ENCODE data around the gene POLR3E. TPM values are rescaled to one million over a fixed set of nuclear protein-coding genes. Genes with fewer than 3 reads are reported as not detected.

The POLR3E gene
- 27.3 TPM for polyA plus RNA-seq (2012; ENCODE audit: missing spikeins)

GRCh38 chr16:22297114-22297870, at the start of gene POLR3E:
POLR3E (plus strand) TSS chr16:22297409; CDS start chr16:22302969, 5,560 bp downstream.
- TF ChIP-seq POLR2A (IDR thresholded peaks at IDR 0.05; ENCODE audit: low read depth, low read length) (peak; percentile 64; the same call in 1 of the 2 replicates), POLR2AphosphoS5 (IDR thresholded peaks at IDR 0.05; ENCODE audit: low read depth, low read length) (peak; percentile 46; the same call in 1 of the 2 replicates), TAF1 (IDR thresholded peaks at IDR 0.05; ENCODE audit: borderline replicate concordance, low read depth, low read length) (peak; percentile 72)
- DNase-seq (ENCODE audit: insufficient read length) (peak; percentile 85), FAIRE-seq (peak; percentile 97)

- no peak for FAIRE-seq
- DNase-seq (ENCODE audit: insufficient read length): no peak
- no peak for TF ChIP-seq POLR2AphosphoS5 (IDR thresholded peaks at IDR 0.05; ENCODE audit: low read depth, low read length)
Observed at GRCh38 chr16:22250522-22250921, 46.7 kb upstream of the POLR3E start.

DNA sequence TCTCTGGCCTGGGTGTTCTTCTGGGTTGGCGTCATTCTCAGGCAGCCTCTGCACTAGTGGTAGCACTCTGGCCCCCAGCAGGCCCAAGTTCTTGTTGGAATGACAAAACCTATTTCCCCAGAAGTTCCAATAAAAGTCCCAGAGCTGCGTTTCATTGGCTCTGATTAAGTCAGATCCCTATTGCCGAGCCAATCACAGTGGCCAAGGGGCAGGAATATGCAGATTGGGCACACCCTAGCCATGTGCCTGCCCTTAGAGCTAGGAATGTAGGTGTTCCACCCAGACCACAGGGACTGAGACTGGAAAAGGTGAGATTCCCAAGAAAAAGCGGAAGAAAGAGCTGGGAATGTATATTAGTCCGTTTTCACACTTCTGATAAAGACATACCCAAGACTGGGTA, 44.9 kb upstream of the POLR3E start:
- no peak for DNase-seq (ENCODE audit: insufficient read length)
- TF ChIP-seq TAF1 (IDR thresholded peaks at IDR 0.05; ENCODE audit: borderline replicate concordance, low read depth, low read length): no peak
- no peak for TF ChIP-seq POLR2AphosphoS5 (IDR thresholded peaks at IDR 0.05; ENCODE audit: low read depth, low read length)
- no peak for TF ChIP-seq POLR2A (IDR thresholded peaks at IDR 0.05; ENCODE audit: low read depth, low read length)
- FAIRE-seq: no peak

- DNase-seq (ENCODE audit: insufficient read length) (no peak), FAIRE-seq (no peak)
- TF ChIP-seq POLR2A (IDR thresholded peaks at IDR 0.05; ENCODE audit: low read depth, low read length) (no peak), TAF1 (IDR thresholded peaks at IDR 0.05; ENCODE audit: borderline replicate concordance, low read depth, low read length) (no peak), POLR2AphosphoS5 (IDR thresholded peaks at IDR 0.05; ENCODE audit: low read depth, low read length) (no peak)
Observed at GRCh38 chr16:22253272-22253671, 43.9 kb upstream of the POLR3E start.

DNA sequence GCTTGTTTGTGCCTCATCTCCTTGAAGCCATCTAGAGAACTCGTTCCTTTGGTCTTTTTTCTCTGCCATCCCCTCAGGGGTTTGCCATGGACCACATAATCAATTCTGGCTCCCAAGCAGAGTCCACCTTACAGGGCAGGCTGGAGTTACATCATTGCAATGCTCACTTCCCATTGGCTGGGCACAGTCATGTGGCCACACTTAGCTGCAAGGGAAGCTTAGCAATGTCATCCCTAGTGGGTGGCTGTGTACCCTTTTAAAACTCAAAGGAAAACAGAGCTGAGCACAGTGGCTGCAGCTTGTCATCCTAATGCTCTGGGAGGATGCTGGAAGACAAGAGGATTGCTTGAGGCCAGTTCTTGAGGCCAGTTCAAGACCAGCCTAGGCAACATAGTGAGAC, 41.9 kb upstream of the POLR3E start:
- no peak for FAIRE-seq
- TF ChIP-seq POLR2AphosphoS5 (IDR thresholded peaks at IDR 0.05; ENCODE audit: low read depth, low read length) (no peak), POLR2A (IDR thresholded peaks at IDR 0.05; ENCODE audit: low read depth, low read length) (no peak), TAF1 (IDR thresholded peaks at IDR 0.05; ENCODE audit: borderline replicate concordance, low read depth, low read length) (no peak)

GRCh38 chr16:22257440-22257839, 39.8 kb upstream of the POLR3E start:
- FAIRE-seq: no peak
- TF ChIP-seq POLR2A (IDR thresholded peaks at IDR 0.05; ENCODE audit: low read depth, low read length) (no peak), POLR2AphosphoS5 (IDR thresholded peaks at IDR 0.05; ENCODE audit: low read depth, low read length) (no peak), TAF1 (IDR thresholded peaks at IDR 0.05; ENCODE audit: borderline replicate concordance, low read depth, low read length) (no peak)
- DNase-seq (ENCODE audit: insufficient read length): no peak

More for the DNA sequence above, 41.9 kb upstream of the POLR3E start:
- no peak for DNase-seq (ENCODE audit: insufficient read length)

- no peak for TF ChIP-seq POLR2AphosphoS5 (IDR thresholded peaks at IDR 0.05; ENCODE audit: low read depth, low read length)
- TF ChIP-seq POLR2A (IDR thresholded peaks at IDR 0.05; ENCODE audit: low read depth, low read length): no peak
- no peak for TF ChIP-seq TAF1 (IDR thresholded peaks at IDR 0.05; ENCODE audit: borderline replicate concordance, low read depth, low read length)
- FAIRE-seq: no peak
- DNase-seq (ENCODE audit: insufficient read length): no peak
Observed at GRCh38 chr16:22260490-22260889, 36.7 kb upstream of the POLR3E start.

DNA sequence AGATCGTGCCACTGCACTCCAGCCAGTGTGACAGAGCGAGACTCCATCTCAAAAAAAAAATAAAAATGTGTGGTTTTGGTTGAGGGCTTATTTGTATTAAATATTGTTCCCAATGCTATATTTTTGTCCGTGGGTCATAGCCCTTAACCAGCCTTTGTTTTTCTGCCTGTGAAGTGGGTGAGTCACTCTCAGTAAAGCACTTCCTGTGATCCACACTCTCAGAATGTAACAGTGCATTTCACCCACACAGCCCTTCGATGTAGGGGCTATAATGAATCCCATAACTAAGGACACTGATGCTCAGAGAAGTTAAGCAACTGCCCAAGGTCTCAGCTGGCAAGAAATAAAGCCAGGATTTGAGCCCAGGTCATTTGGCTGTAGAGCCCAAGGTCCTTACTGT, 34.7 kb upstream of the POLR3E start:
- FAIRE-seq (no peak), DNase-seq (ENCODE audit: insufficient read length) (no peak)
- no peak for TF ChIP-seq POLR2A (IDR thresholded peaks at IDR 0.05; ENCODE audit: low read depth, low read length)
- TF ChIP-seq POLR2AphosphoS5 (IDR thresholded peaks at IDR 0.05; ENCODE audit: low read depth, low read length): no peak
- TF ChIP-seq TAF1 (IDR thresholded peaks at IDR 0.05; ENCODE audit: borderline replicate concordance, low read depth, low read length): no peak

- TF ChIP-seq POLR2AphosphoS5 (IDR thresholded peaks at IDR 0.05; ENCODE audit: low read depth, low read length): no peak
- no peak for TF ChIP-seq TAF1 (IDR thresholded peaks at IDR 0.05; ENCODE audit: borderline replicate concordance, low read depth, low read length)
- TF ChIP-seq POLR2A (IDR thresholded peaks at IDR 0.05; ENCODE audit: low read depth, low read length): no peak
- DNase-seq (ENCODE audit: insufficient read length) (no peak), FAIRE-seq (no peak)
Observed at GRCh38 chr16:22264786-22265185, 32.4 kb upstream of the POLR3E start.

GRCh38 chr16:22265351-22265750, 31.9 kb upstream of the POLR3E start:
- TF ChIP-seq POLR2A (IDR thresholded peaks at IDR 0.05; ENCODE audit: low read depth, low read length) (no peak), POLR2AphosphoS5 (IDR thresholded peaks at IDR 0.05; ENCODE audit: low read depth, low read length) (no peak), TAF1 (IDR thresholded peaks at IDR 0.05; ENCODE audit: borderline replicate concordance, low read depth, low read length) (no peak)
- DNase-seq (ENCODE audit: insufficient read length) (no peak), FAIRE-seq (no peak)

- DNase-seq (ENCODE audit: insufficient read length) (no peak), FAIRE-seq (no peak)
- TF ChIP-seq TAF1 (IDR thresholded peaks at IDR 0.05; ENCODE audit: borderline replicate concordance, low read depth, low read length): no peak
- no peak for TF ChIP-seq POLR2AphosphoS5 (IDR thresholded peaks at IDR 0.05; ENCODE audit: low read depth, low read length)
Observed at GRCh38 chr16:22266546-22266945, 30.7 kb upstream of the POLR3E start.

DNA sequence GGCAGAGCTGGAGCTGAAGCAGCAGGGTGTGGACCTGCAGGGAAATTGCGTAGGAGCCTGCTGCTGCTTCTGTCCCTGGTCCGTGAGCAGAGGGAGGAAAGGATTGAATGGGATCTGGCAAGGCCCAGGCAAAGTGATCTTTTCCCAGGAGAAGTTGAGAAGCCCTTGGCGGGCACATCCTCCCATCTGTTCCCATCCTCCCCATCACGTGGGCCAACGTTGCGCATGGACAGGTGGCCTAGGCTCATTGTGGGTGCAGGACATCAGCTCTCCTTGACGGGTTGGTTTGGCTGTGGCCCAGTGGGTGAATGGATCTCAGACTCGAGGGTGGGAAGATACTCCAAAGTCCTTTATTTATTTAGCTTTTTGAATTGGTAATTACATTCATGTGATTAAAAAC, 29.4 kb upstream of the POLR3E start:
- FAIRE-seq (no peak), DNase-seq (ENCODE audit: insufficient read length) (no peak)
- TF ChIP-seq POLR2AphosphoS5 (IDR thresholded peaks at IDR 0.05; ENCODE audit: low read depth, low read length) (no peak), POLR2A (IDR thresholded peaks at IDR 0.05; ENCODE audit: low read depth, low read length) (no peak), TAF1 (IDR thresholded peaks at IDR 0.05; ENCODE audit: borderline replicate concordance, low read depth, low read length) (no peak)

All from GM12892 (cell line).